ENCODE data around the gene COL1A1. TPM values are rescaled to one million over a fixed set of nuclear protein-coding genes. Genes with fewer than 3 reads are reported as not detected.

COL1A1 gene
- total and polyA plus RNA-seq, 4 donors: 8.3 to 72.5 (median 35.8) TPM

DNA sequence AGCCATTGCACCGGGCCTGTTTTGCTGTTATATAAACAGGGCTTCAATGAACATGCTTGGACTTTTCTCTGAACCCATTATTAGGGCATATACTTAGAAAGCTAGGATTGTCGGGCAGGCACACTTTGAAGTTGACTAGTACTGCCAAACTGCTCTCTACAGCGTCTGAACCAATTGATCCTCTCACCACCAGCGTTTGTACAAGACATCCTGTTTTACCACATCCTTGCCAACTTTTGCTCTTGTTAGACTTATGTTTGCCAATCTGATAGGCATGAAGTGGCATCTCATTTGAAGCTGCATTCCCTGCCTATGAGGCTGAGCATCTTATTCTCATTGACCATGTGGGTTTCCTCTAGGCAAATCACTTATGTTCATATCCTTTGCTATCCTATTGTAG lies 43.5 kb downstream of the COL1A1 start (continued):
- TF ChIP-seq, protein P1, sequence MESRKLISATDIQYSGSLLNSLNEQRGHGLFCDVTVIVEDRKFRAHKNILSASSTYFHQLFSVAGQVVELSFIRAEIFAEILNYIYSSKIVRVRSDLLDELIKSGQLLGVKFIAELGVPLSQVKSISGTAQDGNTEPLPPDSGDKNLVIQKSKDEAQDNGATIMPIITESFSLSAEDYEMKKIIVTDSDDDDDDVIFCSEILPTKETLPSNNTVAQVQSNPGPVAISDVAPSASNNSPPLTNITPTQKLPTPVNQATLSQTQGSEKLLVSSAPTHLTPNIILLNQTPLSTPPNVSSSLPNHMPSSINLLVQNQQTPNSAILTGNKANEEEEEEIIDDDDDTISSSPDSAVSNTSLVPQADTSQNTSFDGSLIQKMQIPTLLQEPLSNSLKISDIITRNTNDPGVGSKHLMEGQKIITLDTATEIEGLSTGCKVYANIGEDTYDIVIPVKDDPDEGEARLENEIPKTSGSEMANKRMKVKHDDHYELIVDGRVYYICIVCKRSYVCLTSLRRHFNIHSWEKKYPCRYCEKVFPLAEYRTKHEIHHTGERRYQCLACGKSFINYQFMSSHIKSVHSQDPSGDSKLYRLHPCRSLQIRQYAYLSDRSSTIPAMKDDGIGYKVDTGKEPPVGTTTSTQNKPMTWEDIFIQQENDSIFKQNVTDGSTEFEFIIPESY (IDR thresholded peaks at IDR 0.05): no peak
- TF ChIP-seq YY1 (IDR thresholded peaks at IDR 0.05) (no peak), JUND (IDR thresholded peaks at IDR 0.05) (no peak)

GRCh38 chr17:50155115-50155819 lies 46.2 kb downstream of the COL1A1 start:
- H3K4me3 ChIP-seq (ENCODE audit: low read depth in 1 of 3, low read length in 3 of 3): no peak overlapping the region
- no peaks in the 10 kb centered on the region for H3K27me3 ChIP-seq (ENCODE audit: control insufficient read depth in 4 of 4, insufficient read depth in 4 of 4, low read length in 3 of 4)
- 83% methylated on average over 8 of the region's 8 CpGs for WGBS
- H3K36me3 ChIP-seq (ENCODE audit: control insufficient read depth in 4 of 4, insufficient read depth in 3 of 4, low read depth in 1 of 4, low read length in 3 of 4): no peaks in the 10 kb centered on the region
- no peak for TF ChIP-seq CTCF (IDR thresholded peaks at IDR 0.05; ENCODE audit: low read depth, low read length, missing input control)
- TF ChIP-seq ATF3 (IDR thresholded peaks at IDR 0.05): no peak
- no peak for TF ChIP-seq JUND (IDR thresholded peaks at IDR 0.05)
- TF ChIP-seq NR2F2 (IDR thresholded peaks at IDR 0.05): peak; percentile 56
- H3K4me1 ChIP-seq (ENCODE audit: control insufficient read depth in 4 of 4, insufficient read depth in 4 of 4, low read length in 3 of 4): peaks cover 1 to 18% (median 14%) of the 10 kb centered on the region in 4 donors
- DNase-seq (ENCODE audit: low spot score): no peak
- no peak overlapping the region for H3K9ac ChIP-seq (ENCODE audit: low read depth in 1 of 2, low read length in 2 of 2)
- H3K9me3 ChIP-seq (ENCODE audit: control insufficient read depth in 4 of 4, low read length in 3 of 4): no peaks in the 10 kb centered on the region
- peak overlapping the region; percentile 6 to 55 for H3K27ac ChIP-seq (ENCODE audit: low read depth in 1 of 2, low read length in 2 of 2)

GRCh38 chr17:50154604-50155003 lies 46.8 kb downstream of the COL1A1 start:
- no peak for DNase-seq (ENCODE audit: low spot score)
- H3K36me3 ChIP-seq (ENCODE audit: control insufficient read depth in 4 of 4, insufficient read depth in 3 of 4, low read depth in 1 of 4, low read length in 3 of 4): no peaks in the 10 kb centered on the region
- no peaks in the 10 kb centered on the region for H3K9me3 ChIP-seq (ENCODE audit: control insufficient read depth in 4 of 4, low read length in 3 of 4)
- TF ChIP-seq NR2F2 (IDR thresholded peaks at IDR 0.05) (no peak), SP1 (IDR thresholded peaks at IDR 0.05) (no peak), REST (IDR thresholded peaks at IDR 0.05) (no peak), HNF4G (IDR thresholded peaks at IDR 0.05) (no peak), JUND (IDR thresholded peaks at IDR 0.05) (no peak), CTCF (IDR thresholded peaks at IDR 0.05; ENCODE audit: low read depth, low read length, missing input control) (no peak), FOXA2 (IDR thresholded peaks at IDR 0.05) (no peak)
- H3K4me3 ChIP-seq (ENCODE audit: low read depth in 1 of 3, low read length in 3 of 3): no peak overlapping the region
- H3K9ac ChIP-seq (ENCODE audit: low read depth in 1 of 2, low read length in 2 of 2): no peak overlapping the region
- peaks cover 1 to 25% (median 16%) of the 10 kb centered on the region in 4 donors for H3K4me1 ChIP-seq (ENCODE audit: control insufficient read depth in 4 of 4, insufficient read depth in 4 of 4, low read length in 3 of 4)
- H3K27me3 ChIP-seq (ENCODE audit: control insufficient read depth in 4 of 4, insufficient read depth in 4 of 4, low read length in 3 of 4): no peaks in the 10 kb centered on the region
- WGBS: 50% methylated on average over 1 of the region's 1 CpG
- H3K27ac ChIP-seq (ENCODE audit: low read depth in 1 of 2, low read length in 2 of 2): no peak overlapping the region

All from liver (tissue), 9 donors.